ENCODE data around the gene DGKH.

- no peak for TF ChIP-seq POLR2AphosphoS5 (IDR thresholded peaks at IDR 0.05; ENCODE audit: low read depth, low read length)
- TF ChIP-seq POLR2A (IDR thresholded peaks at IDR 0.05; ENCODE audit: low read depth, low read length), result no peak; the same call in 1 of the 2 replicates
- no peak for TF ChIP-seq TAF1 (IDR thresholded peaks at IDR 0.05; ENCODE audit: low read depth, low read length)
- no peak for TF ChIP-seq SPI1 (IDR thresholded peaks at IDR 0.05; ENCODE audit: low read depth, low read length)
- no peak for TF ChIP-seq PAX5 (IDR thresholded peaks at IDR 0.05; ENCODE audit: insufficient read depth, low read length, severe bottlenecking)
Observed at GRCh38 chr13:42274386-42275097, 226.1 kb downstream of the DGKH start.
